DOHH2 (cell line): Measurements from ENCODE around the gene DYRK1B.

Experiments
- CTCF ChIP-seq: fragments of 200-600 bp; sonication (generic); IDR thresholded peaks from one replicate; pipeline ENCODE4 v1.5.1; 2014; ENCODE audit warnings: antibody characterized with exemption, mild to moderate bottlenecking, low read depth, low read length; ENCODE audit not compliant: poor library complexity, severe bottlenecking
- EZH2phosphoT487 ChIP-seq: fragments of 200-600 bp; sonication (generic); IDR thresholded peaks from 2 replicates; pipeline ENCODE4 v1.6.1; 2017; ENCODE audit warnings: borderline replicate concordance, mild to moderate bottlenecking, antibody characterized with exemption, low read length, moderate library complexity, mixed read lengths

- no peak for TF ChIP-seq CTCF
- no peak for TF ChIP-seq EZH2phosphoT487
Measured at GRCh38 chr19:39878398-39878797, 44.4 kb upstream of the DYRK1B start.
